Spleen (tissue), 11 donors: ENCODE results near the gene SLC9A4. TPM values are rescaled to one million over a fixed set of nuclear protein-coding genes. Genes with fewer than 3 reads are reported as not detected.

ENCODE experiments used
- DNase-seq: peaks from one replicate; pipeline ENCODE4 v3.0.0-alpha.2; 2020
- H3K27ac ChIP-seq, 8 donors: fragments of 200-600 bp; sonication (generic) in 7 of 8; 1 replicate in 4 of 8; 2 replicates in 4 of 8; pipeline versions ENCODE4 v1.5.0 to v1.8.0; 2016 to 2021; ENCODE audit warnings: inconsistent platforms in 4 of 8, mild to moderate bottlenecking in 4 of 8, moderate library complexity in 1 of 8
- H3K27me3 ChIP-seq, 7 donors: fragments of 200-600 bp; sonication (generic) in 6 of 7; replicated peaks in 1 of 7; 1 replicate in 4 of 7; 2 replicates in 3 of 7; pipeline versions ENCODE4 v1.5.0 to v1.8.0; 2016 to 2021; ENCODE audit warnings: inconsistent platforms in 3 of 7, mild to moderate bottlenecking in 1 of 7
- H3K36me3 ChIP-seq, 6 donors: fragments of 200-600 bp; sonication (generic) in 5 of 6; 1 replicate in 4 of 6; 2 replicates in 2 of 6; pipeline versions ENCODE4 v1.5.0 to v1.8.0; 2016 to 2021; ENCODE audit warnings: inconsistent platforms in 2 of 6
- H3K4me1 ChIP-seq, 6 donors: fragments of 200-600 bp; sonication (generic) in 5 of 6; 1 replicate in 3 of 6; 2 replicates in 3 of 6; pipeline versions ENCODE4 v1.5.0 to v1.8.0; 2016 to 2021; ENCODE audit warnings: inconsistent platforms in 3 of 6
- H3K4me3 ChIP-seq, 8 donors: fragments of 200-600 bp; sonication (generic) in 7 of 8; 1 replicate in 4 of 8; 2 replicates in 4 of 8; pipeline versions ENCODE4 v1.5.0 to v1.8.0; 2016 to 2021; ENCODE audit warnings: inconsistent platforms in 4 of 8, mild to moderate bottlenecking in 4 of 8, moderate library complexity in 2 of 8
- H3K9me3 ChIP-seq, 8 donors: fragments of 200-600 bp; sonication (generic) in 7 of 8; 1 replicate in 4 of 8; 2 replicates in 4 of 8; pipeline versions ENCODE4 v1.5.0 to v1.8.0; 2016 to 2021; ENCODE audit warnings: inconsistent platforms in 4 of 8
- POLR2A ChIP-seq, 3 donors: fragments of 450-650 bp; IDR thresholded peaks; one replicate each; pipeline ENCODE4 v1.5.1; 2017; ENCODE audit warnings: antibody characterized with exemption in 3 of 3, mild to moderate bottlenecking in 1 of 3
- POLR2AphosphoS5 ChIP-seq, 3 donors: sonication (generic); formaldehyde crosslinking; IDR thresholded peaks; one replicate each; pipeline ENCODE4 v1.5.1; 2017; ENCODE audit warnings: antibody characterized with exemption in 3 of 3
- WGBS, 5 donors: extraction: QIAGEN DNeasy Blood & Tissue Kit in 3 of 5; methylation state at CpG; one replicate each; pipeline versions ENCODE4 v1.1.5 to v1.1.7; 2013 to 2018; 5-methylcytosine and 5-hydroxymethylcytosine counted together
- intact Hi-C: fragments of 100-400 bp; cut with DNase I; formaldehyde crosslinking; loops from one replicate; pipeline ENCODE4 v1.15.0; 2023; ENCODE audit warnings: low total_unique reads
- polyA plus RNA-seq, 3 donors: library from polyadenylated mRNA; stranded (reverse); fragments of 200-250 nt; gene quantifications; one replicate each; pipeline ENCODE4 v1.2.1, GENCODE V29; 2013
- total RNA-seq, 7 donors: library from RNA; depleted of rRNA in 3 of 7; stranded (reverse); fragments of >200 nt in 3 of 7; fragmentation: NEBNext Ultra II Directional in 4 of 7; extraction: Animal tissue kit (Norgen Biotek cat#: 25700) in 4 of 7; gene quantifications; one replicate each; pipeline versions ENCODE4 v1.1.0 to v1.2.1, GENCODE V29; 2016 to 2021
- TF ChIP-seq, protein P1 (sequence below), 11 experiments: fragments of 200-600 bp in 7 of 11; fragments of 450-650 bp in 4 of 11; sonication (generic) in 4 of 11; IDR thresholded peaks in 8 of 11; conservative IDR thresholded peaks in 3 of 11; 1 replicate in 7 of 11; 2 replicates in 4 of 11; pipeline versions ENCODE4 v1.4.0 to v1.8.0; 2016 to 2021; ENCODE audit warnings: antibody characterized with exemption in 11 of 11, inconsistent platforms in 4 of 11, mild to moderate bottlenecking in 1 of 11
- donor health status: healthy with polysubstance abuse.
- donor health status: DM: no; HTN: no; CAD: no; lungs with moderate emphysema.
- donor health status: DM: no; HTN: no; CAD: no.
- donor health status: Bipolar disorder and iron deficiency.
- donor health status: healthy.
- donor health status: DM: no; HTN: no; CAD: no.
- donor health status: DM: yes; HTN: yes; CAD: no.

SLC9A4 gene
- total and polyA plus RNA-seq, 10 donors = 0.10 TPM; not detected in 9

DNA sequence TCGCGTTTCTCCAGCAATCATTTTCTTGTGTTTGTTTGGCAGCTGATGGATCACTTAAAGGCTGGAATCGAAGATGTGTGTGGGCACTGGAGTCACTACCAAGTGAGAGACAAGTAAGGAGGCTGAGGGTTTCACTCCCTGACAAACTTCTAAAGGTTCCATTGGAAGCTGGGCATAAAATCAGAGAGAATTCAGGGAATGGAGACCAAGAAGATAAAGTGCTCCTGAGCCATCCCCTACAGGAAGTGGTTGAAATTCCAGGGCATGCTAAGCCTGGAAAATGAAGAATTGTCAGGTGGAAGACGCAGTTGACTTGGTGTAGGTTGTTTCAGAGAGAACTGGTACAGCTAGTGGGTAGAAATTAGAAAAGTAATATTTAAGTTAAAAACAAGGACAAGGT lies 39.1 kb downstream of the SLC9A4 start:
- Histone ChIP-seq H3K4me1 (peaks cover 0 to 27% (median 11%) of the 10 kb centered on the region in 6 donors), H3K9me3 (peaks cover 0 to 6% (median 0%) of the 10 kb centered on the region in 8 donors), H3K27ac (no peak overlapping the region), H3K36me3 (no peaks in the 10 kb centered on the region), H3K4me3 (no peak overlapping the region), H3K27me3 (peaks cover 0 to 18% (median 0%) of the 10 kb centered on the region in 7 donors)
- TF ChIP-seq POLR2AphosphoS5 (IDR thresholded peaks at IDR 0.05) = no peak
- 86 to 93% (median 91%) methylated on average over 4 of the region's 4 CpGs for WGBS, 5 donors
- DNase-seq = no peak
- intact Hi-C loops = no loop called here

DNA sequence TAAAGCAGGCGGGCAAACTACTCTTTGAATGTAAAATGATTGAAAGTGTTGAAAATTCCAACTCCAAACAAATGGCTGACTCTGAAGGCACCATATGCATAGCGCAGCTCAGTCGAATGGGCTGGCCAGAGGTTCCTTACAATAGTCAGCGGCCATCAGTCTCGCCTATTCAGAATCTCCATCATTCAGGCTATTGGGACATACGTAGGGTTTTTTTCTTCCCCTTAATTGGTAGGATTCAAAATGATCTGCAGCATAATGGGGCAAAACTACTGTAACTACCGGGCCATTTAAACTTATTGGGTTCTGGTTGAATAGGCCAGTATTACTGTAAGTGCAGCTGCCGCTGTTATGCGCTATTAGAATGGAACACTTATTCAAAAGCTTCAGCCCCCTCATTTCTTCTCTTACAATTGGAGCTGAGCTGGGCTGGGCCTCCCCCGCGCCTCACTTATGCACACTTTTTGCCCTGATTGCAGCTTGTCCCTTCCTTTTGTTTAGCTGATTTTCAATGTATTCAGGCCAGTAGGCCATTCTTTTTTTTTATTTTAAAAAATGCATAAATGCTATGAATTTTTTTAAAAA lies 40.4 kb downstream of the SLC9A4 start:
- Histone ChIP-seq H3K4me1 (peaks cover 0 to 26% (median 11%) of the 10 kb centered on the region in 6 donors), H3K36me3 (no peaks in the 10 kb centered on the region), H3K27me3 (peaks cover 0 to 10% (median 0%) of the 10 kb centered on the region in 7 donors), H3K9me3 (peaks cover 0 to 6% (median 0%) of the 10 kb centered on the region in 8 donors), H3K27ac (no peak overlapping the region), H3K4me3 (no peak overlapping the region)
- 91 to 97% (median 93%) methylated on average over 11 of the region's 11 CpGs for whole genome bisulfite sequencing, 5 donors
- TF ChIP-seq POLR2AphosphoS5 (IDR thresholded peaks at IDR 0.05) = no peak
- TF ChIP-seq POLR2A (IDR thresholded peaks at IDR 0.05) = no peak
- TF ChIP-seq, protein P1, sequence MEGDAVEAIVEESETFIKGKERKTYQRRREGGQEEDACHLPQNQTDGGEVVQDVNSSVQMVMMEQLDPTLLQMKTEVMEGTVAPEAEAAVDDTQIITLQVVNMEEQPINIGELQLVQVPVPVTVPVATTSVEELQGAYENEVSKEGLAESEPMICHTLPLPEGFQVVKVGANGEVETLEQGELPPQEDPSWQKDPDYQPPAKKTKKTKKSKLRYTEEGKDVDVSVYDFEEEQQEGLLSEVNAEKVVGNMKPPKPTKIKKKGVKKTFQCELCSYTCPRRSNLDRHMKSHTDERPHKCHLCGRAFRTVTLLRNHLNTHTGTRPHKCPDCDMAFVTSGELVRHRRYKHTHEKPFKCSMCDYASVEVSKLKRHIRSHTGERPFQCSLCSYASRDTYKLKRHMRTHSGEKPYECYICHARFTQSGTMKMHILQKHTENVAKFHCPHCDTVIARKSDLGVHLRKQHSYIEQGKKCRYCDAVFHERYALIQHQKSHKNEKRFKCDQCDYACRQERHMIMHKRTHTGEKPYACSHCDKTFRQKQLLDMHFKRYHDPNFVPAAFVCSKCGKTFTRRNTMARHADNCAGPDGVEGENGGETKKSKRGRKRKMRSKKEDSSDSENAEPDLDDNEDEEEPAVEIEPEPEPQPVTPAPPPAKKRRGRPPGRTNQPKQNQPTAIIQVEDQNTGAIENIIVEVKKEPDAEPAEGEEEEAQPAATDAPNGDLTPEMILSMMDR (IDR thresholded peaks at IDR 0.05 in 8 of 11, conservative IDR thresholded peaks at IDR 0.05 in 3 of 11) = no peak
- intact Hi-C loops = no loop called here
- DNase-seq = no peak

DNA sequence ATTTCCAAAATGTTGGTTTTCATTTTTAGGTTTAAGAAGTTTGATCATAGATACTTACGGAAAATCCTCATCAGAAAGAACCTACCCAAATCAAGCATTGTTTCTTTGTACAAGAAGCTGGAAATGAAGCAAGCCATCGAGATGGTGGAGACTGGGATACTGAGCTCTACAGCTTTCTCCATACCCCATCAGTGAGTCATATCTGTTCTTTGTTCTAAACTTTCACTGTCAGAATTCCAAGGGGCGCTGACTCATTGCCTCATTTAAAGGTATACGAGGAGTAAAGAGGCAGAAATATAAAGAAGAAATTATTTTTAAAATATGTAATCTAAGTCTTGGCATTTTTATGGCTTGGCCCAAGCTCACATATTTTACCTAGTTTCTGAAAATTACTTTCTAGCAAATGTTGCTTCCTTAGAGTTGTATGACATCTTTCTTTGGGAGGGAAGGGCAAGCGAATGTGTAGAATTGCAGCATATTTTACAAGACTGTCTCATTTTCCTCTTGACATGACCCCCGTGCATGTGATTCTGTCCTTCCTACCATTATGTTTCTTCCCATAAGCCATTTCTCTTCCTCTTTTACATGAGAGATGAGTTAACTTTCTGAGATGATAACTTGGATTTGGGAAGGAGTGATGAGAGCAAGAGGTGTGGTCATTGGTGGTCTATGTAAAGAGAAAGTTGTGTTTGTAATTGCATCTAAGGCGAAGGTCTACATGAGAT lies 41.2 kb downstream of the SLC9A4 start:
- peaks cover 0 to 2% (median 0%) of the 10 kb centered on the region in 8 donors for H3K9me3 ChIP-seq
- H3K4me1 ChIP-seq = peaks cover 0 to 18% (median 5%) of the 10 kb centered on the region in 6 donors
- intact Hi-C loops = no loop called here
- H3K27ac ChIP-seq = no peak overlapping the region
- no peak overlapping the region for H3K4me3 ChIP-seq
- peaks cover 0 to 10% (median 0%) of the 10 kb centered on the region in 7 donors for H3K27me3 ChIP-seq
- 80 to 93% (median 88%) methylated on average over 7 of the region's 7 CpGs for WGBS, 5 donors
- no peaks in the 10 kb centered on the region for H3K36me3 ChIP-seq
- DNase-seq = no peak
- no peak for TF ChIP-seq POLR2A (IDR thresholded peaks at IDR 0.05)
- TF ChIP-seq POLR2AphosphoS5 (IDR thresholded peaks at IDR 0.05) = no peak
- TF ChIP-seq, protein P1 (IDR thresholded peaks at IDR 0.05 in 8 of 11, conservative IDR thresholded peaks at IDR 0.05 in 3 of 11) = no peak

DNA sequence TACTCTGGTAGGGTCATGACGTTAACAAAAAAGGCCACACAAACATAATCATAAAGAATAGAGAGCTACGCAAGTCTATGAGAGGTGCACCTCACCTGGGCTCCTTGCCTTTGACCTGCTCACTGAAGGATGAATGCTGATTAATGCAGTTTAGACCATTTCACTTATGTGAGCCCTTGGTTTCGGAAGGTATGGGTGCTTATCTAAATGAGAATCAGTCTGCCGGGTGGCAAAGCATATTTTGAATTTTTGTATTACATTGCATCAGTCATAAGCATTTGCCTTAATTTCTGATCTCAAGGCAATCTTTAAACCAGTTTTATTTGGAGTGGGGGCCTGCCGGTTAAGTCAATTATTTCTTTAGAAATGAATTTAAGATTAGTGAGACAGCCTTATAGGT lies 42.8 kb downstream of the SLC9A4 start:
- no peak overlapping the region for H3K27ac ChIP-seq
- H3K4me1 ChIP-seq = peaks cover 0 to 2% (median 0%) of the 10 kb centered on the region in 6 donors
- no peaks in the 10 kb centered on the region for H3K9me3 ChIP-seq
- H3K4me3 ChIP-seq = no peak overlapping the region
- no peak for DNase-seq
- 71 to 74% (median 73%) methylated on average over 5 of the region's 5 CpGs for WGBS, 5 donors
- TF ChIP-seq, protein P1 (IDR thresholded peaks at IDR 0.05 in 8 of 11, conservative IDR thresholded peaks at IDR 0.05 in 3 of 11) = no peak
- TF ChIP-seq POLR2A (IDR thresholded peaks at IDR 0.05) (no peak), POLR2AphosphoS5 (IDR thresholded peaks at IDR 0.05) (no peak)
- H3K36me3 ChIP-seq = no peaks in the 10 kb centered on the region
- intact Hi-C loops = no loop called here
- H3K27me3 ChIP-seq = peaks cover 0 to 10% (median 0%) of the 10 kb centered on the region in 7 donors
